Astrocyte (in vitro differentiated cells and primary cell): Measurements from ENCODE around the gene CHN2. TPM values are rescaled to one million over a fixed set of nuclear protein-coding genes. Genes with fewer than 3 reads are reported as not detected.

Source experiments
- DNase-seq: peaks from one replicate; pipeline ENCODE4 v3.0.0-alpha.2; 2010; ENCODE audit warnings: low read depth
- FAIRE-seq: peaks from 2 replicates; lab custom pipeline; 2011; peaks lifted over from hg19 to GRCh38; lab: Jason Lieb, UNC
- H2AFZ ChIP-seq: 2 replicates; pipeline ENCODE4 v1.6.0; 2012; ENCODE audit warnings: low read depth, low read length, inconsistent platforms
- H3K27ac ChIP-seq: 2 replicates; pipeline ENCODE4 v1.5.1; 2011; ENCODE audit warnings: low read depth, low read length, inconsistent platforms
- H3K27me3 ChIP-seq: 2 replicates; pipeline ENCODE4 v1.6.0; 2011; ENCODE audit warnings: low read length, inconsistent platforms; ENCODE audit not compliant: insufficient read depth
- H3K36me3 ChIP-seq: 2 replicates; pipeline ENCODE4 v1.5.1; 2011; ENCODE audit warnings: low read length, inconsistent platforms; ENCODE audit not compliant: insufficient read depth
- H3K4me1 ChIP-seq: 2 replicates; pipeline ENCODE4 v1.5.1; 2011; ENCODE audit warnings: low read length, inconsistent platforms; ENCODE audit not compliant: insufficient read depth
- H3K4me2 ChIP-seq: 2 replicates; pipeline ENCODE4 v1.6.0; 2012; ENCODE audit warnings: low read length, inconsistent platforms
- H3K4me3 ChIP-seq: 2 replicates; pipeline ENCODE4 v1.5.1; 2011; ENCODE audit warnings: low read depth, mild to moderate bottlenecking, low read length, inconsistent platforms; ENCODE audit not compliant: insufficient read depth
- H3K79me2 ChIP-seq: 2 replicates; pipeline ENCODE4 v1.6.0; 2012; ENCODE audit warnings: mild to moderate bottlenecking, low read length, inconsistent platforms; ENCODE audit not compliant: insufficient read depth
- H3K9ac ChIP-seq: 2 replicates; pipeline ENCODE4 v1.6.0; 2012; ENCODE audit warnings: mild to moderate bottlenecking, low read length, inconsistent platforms
- H3K9me3 ChIP-seq: 2 replicates; pipeline ENCODE4 v1.5.1; 2012; ENCODE audit warnings: low read depth, mild to moderate bottlenecking, low read length, inconsistent platforms; ENCODE audit not compliant: insufficient read depth
- H4K20me1 ChIP-seq: 2 replicates; pipeline ENCODE4 v1.6.0; 2012; ENCODE audit warnings: low read length, inconsistent platforms; ENCODE audit not compliant: insufficient read depth
- H3K27ac Mint-ChIP-seq: one replicate; pipeline ENCODE4 v1.8.0; 2021; ENCODE audit warnings: mild to moderate bottlenecking, mixed read lengths; ENCODE audit not compliant: unreplicated experiment
- H3K27me3 Mint-ChIP-seq: one replicate; pipeline ENCODE4 v1.8.0; 2021; ENCODE audit warnings: low read depth, mixed read lengths; ENCODE audit not compliant: unreplicated experiment
- H3K36me3 Mint-ChIP-seq: one replicate; pipeline ENCODE4 v1.8.0; 2021; ENCODE audit warnings: low read depth, mixed read lengths; ENCODE audit not compliant: unreplicated experiment
- H3K4me1 Mint-ChIP-seq: one replicate; pipeline ENCODE4 v1.8.0; 2021; ENCODE audit warnings: low read depth, mixed read lengths; ENCODE audit not compliant: unreplicated experiment
- H3K4me3 Mint-ChIP-seq: one replicate; pipeline ENCODE4 v1.8.0; 2021; ENCODE audit warnings: mild to moderate bottlenecking, moderate library complexity, mixed read lengths; ENCODE audit not compliant: unreplicated experiment
- H3K9me3 Mint-ChIP-seq: one replicate; pipeline ENCODE4 v1.8.0; 2021; ENCODE audit warnings: mild to moderate bottlenecking, mixed read lengths; ENCODE audit not compliant: unreplicated experiment
- EZH2 ChIP-seq: IDR thresholded peaks from 2 replicates; pipeline ENCODE4 v1.6.1; 2012; ENCODE audit warnings: mild to moderate bottlenecking, low read length, inconsistent platforms; ENCODE audit not compliant: insufficient read depth
- total RNA-seq: library from RNA; stranded (reverse); gene quantifications from 2 replicates; pipeline ENCODE4 v1.2.1, GENCODE V29; 2021
- TF ChIP-seq, protein P1 (sequence below): IDR thresholded peaks from 2 replicates; pipeline ENCODE4 v1.5.1; 2011; ENCODE audit warnings: low read depth, mild to moderate bottlenecking, inconsistent platforms, low read length, moderate library complexity; ENCODE audit not compliant: insufficient read depth

Gene CHN2
- total RNA-seq, 1 donor from 2014 or later = 2.5 TPM

DNA sequence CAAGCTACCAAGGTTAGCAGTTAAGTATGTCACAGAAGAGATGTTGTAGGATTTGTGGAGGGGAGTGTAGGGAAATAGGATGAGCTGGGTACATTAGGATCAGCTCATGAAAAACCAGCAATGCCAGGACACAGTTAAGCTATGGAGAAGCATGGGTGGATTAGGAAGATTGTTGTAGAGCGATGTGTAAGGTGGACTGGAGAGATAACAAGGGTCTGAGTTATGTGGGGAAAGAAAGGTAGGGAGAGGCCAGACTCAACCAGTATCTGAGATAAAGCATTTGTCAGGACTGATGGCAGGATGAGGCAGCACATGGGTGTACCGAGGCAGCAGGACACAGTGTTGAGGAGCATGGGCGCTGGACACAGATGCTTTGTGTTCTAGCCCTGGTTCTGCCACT lies 283.7 kb downstream of the CHN2 start:
- no peaks in the 10 kb centered on the region for H3K9me3 Mint-ChIP-seq
- no peak for TF ChIP-seq EZH2
- TF ChIP-seq, protein P1, sequence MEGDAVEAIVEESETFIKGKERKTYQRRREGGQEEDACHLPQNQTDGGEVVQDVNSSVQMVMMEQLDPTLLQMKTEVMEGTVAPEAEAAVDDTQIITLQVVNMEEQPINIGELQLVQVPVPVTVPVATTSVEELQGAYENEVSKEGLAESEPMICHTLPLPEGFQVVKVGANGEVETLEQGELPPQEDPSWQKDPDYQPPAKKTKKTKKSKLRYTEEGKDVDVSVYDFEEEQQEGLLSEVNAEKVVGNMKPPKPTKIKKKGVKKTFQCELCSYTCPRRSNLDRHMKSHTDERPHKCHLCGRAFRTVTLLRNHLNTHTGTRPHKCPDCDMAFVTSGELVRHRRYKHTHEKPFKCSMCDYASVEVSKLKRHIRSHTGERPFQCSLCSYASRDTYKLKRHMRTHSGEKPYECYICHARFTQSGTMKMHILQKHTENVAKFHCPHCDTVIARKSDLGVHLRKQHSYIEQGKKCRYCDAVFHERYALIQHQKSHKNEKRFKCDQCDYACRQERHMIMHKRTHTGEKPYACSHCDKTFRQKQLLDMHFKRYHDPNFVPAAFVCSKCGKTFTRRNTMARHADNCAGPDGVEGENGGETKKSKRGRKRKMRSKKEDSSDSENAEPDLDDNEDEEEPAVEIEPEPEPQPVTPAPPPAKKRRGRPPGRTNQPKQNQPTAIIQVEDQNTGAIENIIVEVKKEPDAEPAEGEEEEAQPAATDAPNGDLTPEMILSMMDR = no peak
- Histone ChIP-seq H3K9me3 (no peaks in the 10 kb centered on the region), H3K27me3 (peaks cover 14% of the 10 kb centered on the region), H3K79me2 (no peaks in the 10 kb centered on the region), H3K27ac (no peak overlapping the region), H3K4me2 (no peak overlapping the region), H2AFZ (no peak overlapping the region), H3K4me3 (no peak overlapping the region), H3K4me1 (no peaks in the 10 kb centered on the region), H4K20me1 (no peaks in the 10 kb centered on the region), H3K9ac (no peak overlapping the region), H3K36me3 (no peaks in the 10 kb centered on the region)
- no peaks in the 10 kb centered on the region for H3K36me3 Mint-ChIP-seq
- FAIRE-seq = no peak
- peaks cover 15% of the 10 kb centered on the region for H3K4me1 Mint-ChIP-seq
- no peak overlapping the region for H3K4me3 Mint-ChIP-seq
- DNase-seq = no peak
- H3K27ac Mint-ChIP-seq = no peak overlapping the region
- peaks cover 4% of the 10 kb centered on the region for H3K27me3 Mint-ChIP-seq

DNA sequence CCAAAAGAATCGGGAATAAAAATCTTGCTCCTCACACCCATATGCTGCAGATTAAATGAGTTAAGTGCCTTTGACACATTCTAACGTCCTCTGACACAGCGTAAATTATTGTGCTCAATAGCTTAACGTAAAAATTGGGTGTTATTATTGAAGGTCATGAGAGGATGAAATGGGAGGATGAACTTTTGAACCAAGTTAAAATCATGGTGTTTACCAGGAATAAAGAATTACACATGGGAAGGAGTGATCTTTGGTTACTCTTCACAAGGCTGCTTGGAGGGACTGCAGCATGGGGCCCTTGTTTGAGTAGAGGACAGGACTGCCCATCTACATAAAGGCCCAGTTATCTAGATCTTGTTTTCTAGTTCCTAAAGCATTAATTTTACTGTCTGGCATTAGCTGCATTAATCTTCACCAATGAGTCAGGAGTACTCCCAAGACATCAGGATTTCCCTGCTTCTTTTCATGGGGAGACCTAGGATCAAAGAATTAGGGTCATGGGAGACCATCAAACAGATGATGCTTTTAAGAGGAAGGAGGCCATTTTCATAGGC lies 284.2 kb downstream of the CHN2 start:
- H3K9ac ChIP-seq = no peak overlapping the region
- no peaks in the 10 kb centered on the region for H3K79me2 ChIP-seq
- peaks cover 15% of the 10 kb centered on the region for H3K27me3 ChIP-seq
- Mint-ChIP-seq H3K36me3 (no peaks in the 10 kb centered on the region), H3K27me3 (peaks cover 4% of the 10 kb centered on the region), H3K4me3 (no peak overlapping the region), H3K9me3 (no peaks in the 10 kb centered on the region), H3K4me1 (peaks cover 20% of the 10 kb centered on the region), H3K27ac (no peak overlapping the region)
- FAIRE-seq (no peak), DNase-seq (no peak)
- H2AFZ ChIP-seq = no peak overlapping the region
- no peak for TF ChIP-seq EZH2
- TF ChIP-seq, protein P1 = no peak
- no peaks in the 10 kb centered on the region for H3K36me3 ChIP-seq
- H3K4me1 ChIP-seq = no peaks in the 10 kb centered on the region
- no peaks in the 10 kb centered on the region for H4K20me1 ChIP-seq
- H3K4me3 ChIP-seq = no peak overlapping the region
- no peak overlapping the region for H3K27ac ChIP-seq
- H3K4me2 ChIP-seq = no peak overlapping the region
- H3K9me3 ChIP-seq = no peaks in the 10 kb centered on the region

DNA sequence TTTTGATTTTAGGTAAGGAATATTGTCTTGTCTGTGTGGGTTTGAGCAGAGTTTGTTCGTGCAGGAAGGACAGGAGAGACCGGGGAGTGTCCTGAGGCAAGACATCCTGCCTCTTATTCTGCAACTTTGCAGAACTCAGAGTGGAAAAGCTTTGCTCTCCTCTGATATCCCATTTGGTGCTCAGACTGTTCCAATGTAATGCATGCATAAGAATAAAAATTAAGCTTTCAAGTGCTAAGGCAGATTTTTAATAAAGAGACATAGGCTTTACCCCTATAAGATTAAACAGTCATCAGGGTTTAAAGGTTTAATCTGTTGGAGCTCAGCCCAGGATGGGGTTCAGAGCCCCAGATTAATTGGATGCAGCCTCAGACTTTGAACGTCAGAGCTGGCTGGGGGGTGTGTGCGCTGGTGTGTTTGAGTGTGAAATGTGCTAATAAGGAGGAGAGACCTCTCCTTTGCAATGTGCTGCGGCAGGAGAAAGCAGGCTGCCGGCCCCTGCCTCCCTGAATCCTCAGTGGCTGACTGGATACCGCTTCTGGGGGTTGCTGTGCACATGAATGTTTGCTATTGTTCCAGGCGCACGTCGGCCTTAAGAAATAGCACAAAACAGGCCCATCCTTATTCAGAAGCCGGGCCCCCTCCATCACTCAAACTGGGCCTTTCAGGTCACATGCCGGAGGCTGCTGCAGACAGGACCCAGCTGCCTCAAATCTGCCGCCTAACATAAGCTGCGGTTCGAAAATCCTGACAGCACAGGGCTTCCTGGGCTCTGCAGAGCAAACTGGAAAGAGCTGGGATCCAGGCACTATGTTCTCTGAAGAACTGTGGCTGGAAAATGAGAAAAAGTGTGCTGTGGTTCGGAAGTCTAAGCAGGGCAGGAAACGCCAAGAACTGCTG lies 285.0 kb downstream of the CHN2 start:
- H3K27ac Mint-ChIP-seq = no peak overlapping the region
- TF ChIP-seq, protein P1 = no peak
- no peak for TF ChIP-seq EZH2
- no peak overlapping the region for H3K4me2 ChIP-seq

More for the DNA sequence above, 285.0 kb downstream of the CHN2 start:
- no peaks in the 10 kb centered on the region for H3K4me1 ChIP-seq
- no peaks in the 10 kb centered on the region for H3K9me3 ChIP-seq
- Mint-ChIP-seq H3K4me1 (peaks cover 27% of the 10 kb centered on the region), H3K4me3 (no peak overlapping the region), H3K36me3 (no peaks in the 10 kb centered on the region), H3K27me3 (no peaks in the 10 kb centered on the region), H3K9me3 (no peaks in the 10 kb centered on the region)
- peaks cover 15% of the 10 kb centered on the region for H3K27me3 ChIP-seq
- FAIRE-seq (no peak), DNase-seq (no peak)
- H3K9ac ChIP-seq = no peak overlapping the region
- no peaks in the 10 kb centered on the region for H4K20me1 ChIP-seq
- H3K4me3 ChIP-seq = no peak overlapping the region
- H3K27ac ChIP-seq = no peak overlapping the region
- H3K36me3 ChIP-seq = no peaks in the 10 kb centered on the region
- H3K79me2 ChIP-seq = no peaks in the 10 kb centered on the region
- H2AFZ ChIP-seq = no peak overlapping the region
